ENCODE results near the gene L3MBTL4.

The L3MBTL4 gene

GRCh38 chr18:5948237-5948636, 466.5 kb downstream of the L3MBTL4 start:
- H3K36me3 ChIP-seq (ENCODE audit: control insufficient read depth in 1 of 2, insufficient read depth in 2 of 2, low read length in 2 of 2) = no peaks in the 10 kb centered on the region
- H3K4me3 ChIP-seq (ENCODE audit: low read depth in 1 of 2, low read length in 2 of 2) = no peak overlapping the region
- no peaks in the 10 kb centered on the region for H3K4me1 ChIP-seq (ENCODE audit: control insufficient read depth in 1 of 2, insufficient read depth in 2 of 2, low read length in 2 of 2)
- no peaks in the 10 kb centered on the region for H3K27me3 ChIP-seq (ENCODE audit: low read depth, low read length)
- no peak overlapping the region for H3K27ac ChIP-seq (ENCODE audit: low read length)
- no peaks in the 10 kb centered on the region for H3K9me3 ChIP-seq (ENCODE audit: control insufficient read depth in 1 of 2, low read length in 2 of 2)

GRCh38 chr18:5944448-5944847, 470.3 kb downstream of the L3MBTL4 start:
- H3K27ac ChIP-seq (ENCODE audit: low read length) = no peak overlapping the region
- H3K4me3 ChIP-seq (ENCODE audit: low read depth in 1 of 2, low read length in 2 of 2) = no peak overlapping the region
- no peaks in the 10 kb centered on the region for H3K9me3 ChIP-seq (ENCODE audit: control insufficient read depth in 1 of 2, low read length in 2 of 2)
- H3K4me1 ChIP-seq (ENCODE audit: control insufficient read depth in 1 of 2, insufficient read depth in 2 of 2, low read length in 2 of 2) = no peaks in the 10 kb centered on the region
- H3K36me3 ChIP-seq (ENCODE audit: control insufficient read depth in 1 of 2, insufficient read depth in 2 of 2, low read length in 2 of 2) = no peaks in the 10 kb centered on the region
- no peaks in the 10 kb centered on the region for H3K27me3 ChIP-seq (ENCODE audit: low read depth, low read length)

- Histone ChIP-seq H3K4me3 (ENCODE audit: low read depth in 1 of 2, low read length in 2 of 2) (no peak overlapping the region), H3K4me1 (ENCODE audit: control insufficient read depth in 1 of 2, insufficient read depth in 2 of 2, low read length in 2 of 2) (no peaks in the 10 kb centered on the region), H3K9me3 (ENCODE audit: control insufficient read depth in 1 of 2, low read length in 2 of 2) (no peaks in the 10 kb centered on the region), H3K27me3 (ENCODE audit: low read depth, low read length) (no peaks in the 10 kb centered on the region), H3K36me3 (ENCODE audit: control insufficient read depth in 1 of 2, insufficient read depth in 2 of 2, low read length in 2 of 2) (no peaks in the 10 kb centered on the region), H3K27ac (ENCODE audit: low read length) (no peak overlapping the region)
Measured at GRCh38 chr18:5943514-5943913, 471.2 kb downstream of the L3MBTL4 start.

- Histone ChIP-seq H3K9me3 (ENCODE audit: control insufficient read depth in 1 of 2, low read length in 2 of 2) (no peaks in the 10 kb centered on the region), H3K36me3 (ENCODE audit: control insufficient read depth in 1 of 2, insufficient read depth in 2 of 2, low read length in 2 of 2) (no peaks in the 10 kb centered on the region), H3K4me1 (ENCODE audit: control insufficient read depth in 1 of 2, insufficient read depth in 2 of 2, low read length in 2 of 2) (no peaks in the 10 kb centered on the region), H3K27ac (ENCODE audit: low read length) (no peak overlapping the region), H3K27me3 (ENCODE audit: low read depth, low read length) (no peaks in the 10 kb centered on the region), H3K4me3 (ENCODE audit: low read depth in 1 of 2, low read length in 2 of 2) (no peak overlapping the region)
Measured at GRCh38 chr18:5942591-5942990, 472.1 kb downstream of the L3MBTL4 start.

GRCh38 chr18:5941890-5942289, 472.8 kb downstream of the L3MBTL4 start:
- H3K4me1 ChIP-seq (ENCODE audit: control insufficient read depth in 1 of 2, insufficient read depth in 2 of 2, low read length in 2 of 2) = no peaks in the 10 kb centered on the region
- H3K9me3 ChIP-seq (ENCODE audit: control insufficient read depth in 1 of 2, low read length in 2 of 2) = no peaks in the 10 kb centered on the region
- no peaks in the 10 kb centered on the region for H3K36me3 ChIP-seq (ENCODE audit: control insufficient read depth in 1 of 2, insufficient read depth in 2 of 2, low read length in 2 of 2)
- H3K27ac ChIP-seq (ENCODE audit: low read length) = no peak overlapping the region
- H3K4me3 ChIP-seq (ENCODE audit: low read depth in 1 of 2, low read length in 2 of 2) = no peak overlapping the region
- H3K27me3 ChIP-seq (ENCODE audit: low read depth, low read length) = no peaks in the 10 kb centered on the region

- Histone ChIP-seq H3K4me3 (ENCODE audit: low read depth in 1 of 2, low read length in 2 of 2) (no peak overlapping the region), H3K27ac (ENCODE audit: low read length) (no peak overlapping the region), H3K27me3 (ENCODE audit: low read depth, low read length) (no peaks in the 10 kb centered on the region), H3K36me3 (ENCODE audit: control insufficient read depth in 1 of 2, insufficient read depth in 2 of 2, low read length in 2 of 2) (no peaks in the 10 kb centered on the region), H3K4me1 (ENCODE audit: control insufficient read depth in 1 of 2, insufficient read depth in 2 of 2, low read length in 2 of 2) (no peaks in the 10 kb centered on the region), H3K9me3 (ENCODE audit: control insufficient read depth in 1 of 2, low read length in 2 of 2) (no peaks in the 10 kb centered on the region)
Measured at GRCh38 chr18:5939801-5940667, 474.7 kb downstream of the L3MBTL4 start.

- Histone ChIP-seq H3K27me3 (ENCODE audit: low read depth, low read length) (no peaks in the 10 kb centered on the region), H3K4me3 (ENCODE audit: low read depth in 1 of 2, low read length in 2 of 2) (no peak overlapping the region), H3K4me1 (ENCODE audit: control insufficient read depth in 1 of 2, insufficient read depth in 2 of 2, low read length in 2 of 2) (no peaks in the 10 kb centered on the region), H3K9me3 (ENCODE audit: control insufficient read depth in 1 of 2, low read length in 2 of 2) (no peaks in the 10 kb centered on the region), H3K27ac (ENCODE audit: low read length) (no peak overlapping the region), H3K36me3 (ENCODE audit: control insufficient read depth in 1 of 2, insufficient read depth in 2 of 2, low read length in 2 of 2) (no peaks in the 10 kb centered on the region)
Measured at GRCh38 chr18:5937795-5938194, 476.9 kb downstream of the L3MBTL4 start.

- H3K27ac ChIP-seq (ENCODE audit: low read length) = no peak overlapping the region
Measured at GRCh38 chr18:5937121-5937520, 477.6 kb downstream of the L3MBTL4 start.

GRCh38 chr18:5930789-5931188, 483.9 kb downstream of the L3MBTL4 start:
- Histone ChIP-seq H3K4me1 (ENCODE audit: control insufficient read depth in 1 of 2, insufficient read depth in 2 of 2, low read length in 2 of 2) (no peaks in the 10 kb centered on the region), H3K9me3 (ENCODE audit: control insufficient read depth in 1 of 2, low read length in 2 of 2) (peaks cover 0 to 6% of the 10 kb centered on the region in 2 donors)

More at GRCh38 chr18:5937121-5937520, 477.6 kb downstream of the L3MBTL4 start:
- no peak overlapping the region for H3K4me3 ChIP-seq (ENCODE audit: low read depth in 1 of 2, low read length in 2 of 2)
- no peaks in the 10 kb centered on the region for H3K36me3 ChIP-seq (ENCODE audit: control insufficient read depth in 1 of 2, insufficient read depth in 2 of 2, low read length in 2 of 2)
- H3K27me3 ChIP-seq (ENCODE audit: low read depth, low read length) = no peaks in the 10 kb centered on the region
- no peaks in the 10 kb centered on the region for H3K9me3 ChIP-seq (ENCODE audit: control insufficient read depth in 1 of 2, low read length in 2 of 2)
- no peaks in the 10 kb centered on the region for H3K4me1 ChIP-seq (ENCODE audit: control insufficient read depth in 1 of 2, insufficient read depth in 2 of 2, low read length in 2 of 2)

GRCh38 chr18:5918205-5918858, 496.4 kb downstream of the L3MBTL4 start:
- no peak overlapping the region for H3K27ac ChIP-seq (ENCODE audit: low read length)
- no peaks in the 10 kb centered on the region for H3K27me3 ChIP-seq (ENCODE audit: low read depth, low read length)
- H3K9me3 ChIP-seq (ENCODE audit: control insufficient read depth in 1 of 2, low read length in 2 of 2) = no peaks in the 10 kb centered on the region
- no peaks in the 10 kb centered on the region for H3K4me1 ChIP-seq (ENCODE audit: control insufficient read depth in 1 of 2, insufficient read depth in 2 of 2, low read length in 2 of 2)
- H3K4me3 ChIP-seq (ENCODE audit: low read depth in 1 of 2, low read length in 2 of 2) = no peak overlapping the region
- no peaks in the 10 kb centered on the region for H3K36me3 ChIP-seq (ENCODE audit: control insufficient read depth in 1 of 2, insufficient read depth in 2 of 2, low read length in 2 of 2)

More at GRCh38 chr18:5930789-5931188, 483.9 kb downstream of the L3MBTL4 start:
- Histone ChIP-seq H3K36me3 (ENCODE audit: control insufficient read depth in 1 of 2, insufficient read depth in 2 of 2, low read length in 2 of 2) (no peaks in the 10 kb centered on the region), H3K27me3 (ENCODE audit: low read depth, low read length) (no peaks in the 10 kb centered on the region), H3K27ac (ENCODE audit: low read length) (no peak overlapping the region), H3K4me3 (ENCODE audit: low read depth in 1 of 2, low read length in 2 of 2) (no peak overlapping the region)

- H3K27ac ChIP-seq (ENCODE audit: low read length) = no peak overlapping the region
- H3K36me3 ChIP-seq (ENCODE audit: control insufficient read depth in 1 of 2, insufficient read depth in 2 of 2, low read length in 2 of 2) = no peaks in the 10 kb centered on the region
- H3K4me1 ChIP-seq (ENCODE audit: control insufficient read depth in 1 of 2, insufficient read depth in 2 of 2, low read length in 2 of 2) = no peaks in the 10 kb centered on the region
- no peak overlapping the region for H3K4me3 ChIP-seq (ENCODE audit: low read depth in 1 of 2, low read length in 2 of 2)
- no peaks in the 10 kb centered on the region for H3K27me3 ChIP-seq (ENCODE audit: low read depth, low read length)
- H3K9me3 ChIP-seq (ENCODE audit: control insufficient read depth in 1 of 2, low read length in 2 of 2) = no peaks in the 10 kb centered on the region
Measured at GRCh38 chr18:5914951-5915350, 499.8 kb downstream of the L3MBTL4 start.

Measured in muscle layer of duodenum (tissue), 2 donors.